ENCODE measurements around the gene GAS6. TPM values are rescaled to one million over a fixed set of nuclear protein-coding genes. Genes with fewer than 3 reads are reported as not detected.
"Not testable (repeated sequence)": the region's sequence is repeated elsewhere in the genome, so short reads cannot be mapped to it uniquely, and the experiment has no call there.

GAS6 gene
- total and polyA plus RNA-seq, 2 experiments from 2014 or later, result 91.8 to 112 TPM

DNA sequence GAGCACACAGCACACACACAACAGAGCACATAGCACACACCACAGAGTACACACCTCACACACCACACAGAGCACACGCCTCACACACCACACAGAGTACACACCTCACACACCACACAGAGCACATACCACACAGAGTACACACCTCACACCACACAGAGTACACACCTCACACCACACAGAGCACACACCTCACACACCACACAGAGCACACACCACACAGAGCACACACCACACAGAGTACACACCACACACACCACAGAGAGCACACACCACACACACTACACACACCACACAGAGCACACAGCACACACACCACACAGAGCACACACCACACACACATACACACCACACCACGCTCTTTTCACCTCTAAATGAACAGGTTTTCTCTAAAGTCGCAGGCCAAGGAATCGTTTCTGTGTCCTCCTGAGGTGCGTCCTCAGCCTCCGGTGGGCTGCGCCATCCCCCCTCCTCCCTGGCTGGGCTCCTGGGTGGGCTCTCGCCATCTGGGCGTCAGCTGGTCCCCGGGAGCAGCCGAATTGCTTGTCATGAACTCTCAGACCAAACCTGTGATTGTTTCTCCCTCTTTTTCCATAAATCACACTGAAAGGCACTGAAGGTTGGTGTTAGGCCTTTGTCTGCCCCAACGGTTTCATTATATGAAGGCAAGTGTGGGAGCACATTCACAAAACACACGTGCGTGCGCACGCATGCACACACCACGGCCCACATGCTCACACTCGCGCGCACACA, 67.5 kb downstream of the GAS6 start:
- Histone ChIP-seq H3K27ac (no peak overlapping the region), H3K4me3 (no peak overlapping the region), H3K27me3 (no peaks in the 10 kb centered on the region), H3K4me1 (ENCODE audit: low read depth) (peaks cover 1% of the 10 kb centered on the region), H3K36me3 (no peaks in the 10 kb centered on the region), H3K9me3 (ENCODE audit: low read depth) (no peaks in the 10 kb centered on the region)
- TF ChIP-seq, protein P1, sequence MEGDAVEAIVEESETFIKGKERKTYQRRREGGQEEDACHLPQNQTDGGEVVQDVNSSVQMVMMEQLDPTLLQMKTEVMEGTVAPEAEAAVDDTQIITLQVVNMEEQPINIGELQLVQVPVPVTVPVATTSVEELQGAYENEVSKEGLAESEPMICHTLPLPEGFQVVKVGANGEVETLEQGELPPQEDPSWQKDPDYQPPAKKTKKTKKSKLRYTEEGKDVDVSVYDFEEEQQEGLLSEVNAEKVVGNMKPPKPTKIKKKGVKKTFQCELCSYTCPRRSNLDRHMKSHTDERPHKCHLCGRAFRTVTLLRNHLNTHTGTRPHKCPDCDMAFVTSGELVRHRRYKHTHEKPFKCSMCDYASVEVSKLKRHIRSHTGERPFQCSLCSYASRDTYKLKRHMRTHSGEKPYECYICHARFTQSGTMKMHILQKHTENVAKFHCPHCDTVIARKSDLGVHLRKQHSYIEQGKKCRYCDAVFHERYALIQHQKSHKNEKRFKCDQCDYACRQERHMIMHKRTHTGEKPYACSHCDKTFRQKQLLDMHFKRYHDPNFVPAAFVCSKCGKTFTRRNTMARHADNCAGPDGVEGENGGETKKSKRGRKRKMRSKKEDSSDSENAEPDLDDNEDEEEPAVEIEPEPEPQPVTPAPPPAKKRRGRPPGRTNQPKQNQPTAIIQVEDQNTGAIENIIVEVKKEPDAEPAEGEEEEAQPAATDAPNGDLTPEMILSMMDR (IDR thresholded peaks at IDR 0.05; ENCODE audit: low read depth, low read length), result no peak
- DNase-seq (ENCODE audit: low read depth in 1 of 2, low spot score in 1 of 2), result no peak

DNA sequence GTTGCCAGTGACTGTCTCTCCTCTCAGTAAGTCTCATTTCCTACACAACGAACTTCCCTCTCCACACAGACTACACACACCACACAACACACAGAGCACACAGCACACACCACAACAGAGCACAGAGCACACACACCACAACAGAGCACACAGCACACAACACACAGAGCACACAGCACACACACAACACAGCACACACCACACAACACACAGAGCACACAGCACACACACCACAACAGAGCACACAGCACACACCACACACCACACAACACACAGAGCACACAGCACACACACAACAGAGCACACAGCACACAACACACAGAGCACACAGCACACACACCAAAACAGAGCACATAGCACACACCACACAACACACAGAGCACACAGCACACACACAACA, 68.5 kb downstream of the GAS6 start:
- not testable (repeated sequence) for DNase-seq (ENCODE audit: low read depth in 1 of 2, low spot score in 1 of 2); H3K36me3 ChIP-seq; H3K9me3 ChIP-seq (ENCODE audit: low read depth); H3K27ac ChIP-seq; H3K4me3 ChIP-seq; H3K27me3 ChIP-seq; H3K4me1 ChIP-seq (ENCODE audit: low read depth)

DNA sequence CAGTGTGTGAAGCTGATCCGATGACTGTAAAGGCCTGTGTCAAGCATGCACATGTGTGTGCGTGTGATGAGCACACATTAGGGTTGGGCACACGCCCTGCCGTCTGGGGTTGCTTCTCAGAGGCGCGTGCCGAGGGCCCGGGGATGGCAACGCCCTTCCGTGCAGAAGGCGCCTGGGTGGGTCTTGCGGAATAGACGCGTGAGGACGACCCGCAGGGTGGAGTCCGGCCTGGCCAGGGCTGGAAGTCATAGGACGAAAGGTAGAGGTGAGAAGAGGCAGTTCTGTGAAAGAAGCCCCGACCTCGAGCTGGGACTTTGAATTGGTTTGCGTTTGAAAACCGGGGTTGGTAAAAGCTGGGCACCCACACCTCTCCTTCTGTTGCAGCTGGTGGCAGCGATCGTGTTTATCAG, 69.1 kb downstream of the GAS6 start:
- Histone ChIP-seq H3K27me3 (no peaks in the 10 kb centered on the region), H3K4me3 (no peak overlapping the region), H3K36me3 (no peaks in the 10 kb centered on the region), H3K9me3 (ENCODE audit: low read depth) (no peaks in the 10 kb centered on the region), H3K27ac (no peak overlapping the region), H3K4me1 (ENCODE audit: low read depth) (no peaks in the 10 kb centered on the region)
- no peak for DNase-seq (ENCODE audit: low read depth in 1 of 2, low spot score in 1 of 2)
- TF ChIP-seq, protein P1 (IDR thresholded peaks at IDR 0.05; ENCODE audit: low read depth, low read length), result no peak

DNA sequence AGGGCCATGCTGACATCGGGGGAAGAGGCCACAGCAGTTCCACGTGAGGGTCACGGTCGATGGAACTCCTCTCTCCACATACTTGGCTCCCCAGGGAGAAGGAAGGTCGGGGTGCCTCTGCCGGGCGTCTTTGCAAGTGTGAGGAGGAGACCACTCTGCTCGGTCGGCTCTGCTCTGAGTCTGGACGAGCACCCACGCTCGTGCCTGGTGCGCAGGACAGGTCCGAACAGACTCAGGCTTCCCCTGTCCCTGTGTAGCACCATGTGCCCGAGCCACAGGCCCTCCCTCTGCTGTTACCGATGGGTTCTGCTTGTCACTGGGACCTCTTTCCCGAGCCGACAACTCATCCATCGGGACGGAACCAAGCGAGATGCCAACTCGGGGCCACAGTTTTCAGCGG, 69.8 kb downstream of the GAS6 start:
- TF ChIP-seq, protein P1 (IDR thresholded peaks at IDR 0.05; ENCODE audit: low read depth, low read length), result no peak
- no peaks in the 10 kb centered on the region for H3K9me3 ChIP-seq (ENCODE audit: low read depth)
- H3K27ac ChIP-seq, result no peak overlapping the region
- H3K4me1 ChIP-seq (ENCODE audit: low read depth), result no peaks in the 10 kb centered on the region
- H3K36me3 ChIP-seq, result no peaks in the 10 kb centered on the region
- no peaks in the 10 kb centered on the region for H3K27me3 ChIP-seq
- DNase-seq (ENCODE audit: low read depth in 1 of 2, low spot score in 1 of 2), result no peak
- no peak overlapping the region for H3K4me3 ChIP-seq

DNA sequence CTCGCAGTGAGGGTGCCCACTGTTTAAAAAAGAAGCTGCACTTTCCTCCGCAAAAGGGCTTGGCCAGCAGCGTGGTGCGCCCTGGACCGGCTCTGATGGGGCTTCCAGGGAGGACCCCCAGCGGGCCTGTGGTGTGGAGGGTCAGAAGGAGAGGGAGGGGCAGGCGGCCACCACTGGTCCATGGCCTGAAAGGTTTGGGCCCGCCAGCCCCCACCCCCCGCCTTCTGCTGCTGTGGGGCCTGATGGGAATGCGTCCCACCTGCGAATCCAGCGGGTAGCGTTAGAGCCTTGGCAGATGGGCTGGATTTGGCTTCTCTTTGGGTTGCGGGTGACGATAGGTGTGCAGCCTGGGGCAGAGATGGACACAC, 70.2 kb downstream of the GAS6 start:
- no peak overlapping the region for H3K4me3 ChIP-seq
- no peaks in the 10 kb centered on the region for H3K9me3 ChIP-seq (ENCODE audit: low read depth)
- TF ChIP-seq, protein P1 (IDR thresholded peaks at IDR 0.05; ENCODE audit: low read depth, low read length), result no peak
- no peaks in the 10 kb centered on the region for H3K4me1 ChIP-seq (ENCODE audit: low read depth)
- H3K27me3 ChIP-seq, result no peaks in the 10 kb centered on the region
- no peak overlapping the region for H3K27ac ChIP-seq
- no peak for DNase-seq (ENCODE audit: low read depth in 1 of 2, low spot score in 1 of 2)
- no peaks in the 10 kb centered on the region for H3K36me3 ChIP-seq

DNA sequence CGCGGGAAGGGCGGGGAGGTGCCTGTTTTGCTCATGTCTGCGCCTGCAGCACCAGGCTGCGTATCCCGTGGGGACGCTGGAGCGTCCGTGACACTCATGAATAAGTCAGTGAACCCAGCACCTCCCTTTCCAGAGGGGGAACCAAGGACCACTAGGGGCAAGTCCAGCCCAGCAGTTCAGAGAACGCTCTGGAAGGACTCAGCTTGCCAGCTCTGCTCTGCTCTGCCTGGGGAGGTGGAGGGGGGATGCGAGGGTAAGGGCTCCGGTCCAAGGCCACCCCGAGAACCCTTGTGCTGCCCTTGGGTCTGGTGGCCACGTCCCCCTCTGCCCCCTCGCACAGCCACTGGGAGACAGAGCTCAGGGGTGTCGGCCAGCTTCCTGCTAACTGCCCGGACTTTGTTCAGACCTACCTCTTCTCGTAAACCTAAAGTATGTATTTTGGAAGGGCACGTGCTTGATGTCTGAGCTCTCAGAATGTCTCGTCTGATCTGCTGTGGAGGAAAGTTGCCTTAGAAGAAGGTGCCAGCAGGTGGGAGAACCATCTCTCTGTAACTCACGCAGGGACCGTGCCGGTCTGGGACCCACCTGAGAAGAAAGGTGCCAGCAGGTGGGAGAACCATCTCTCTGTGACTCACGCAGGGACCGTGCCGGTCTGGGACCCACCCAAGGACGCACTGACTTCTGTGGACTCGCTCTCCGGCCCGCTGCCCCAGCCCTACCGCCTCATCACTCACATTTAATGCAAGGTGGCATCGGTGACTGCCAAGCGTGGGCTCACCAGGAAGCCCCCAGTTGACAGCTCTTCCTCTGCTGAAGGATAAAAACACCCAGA, 70.8 kb downstream of the GAS6 start:
- DNase-seq (ENCODE audit: low read depth in 1 of 2, low spot score in 1 of 2), result no peak

More for the DNA sequence above, 70.8 kb downstream of the GAS6 start:
- no peak overlapping the region for H3K4me3 ChIP-seq
- H3K4me1 ChIP-seq (ENCODE audit: low read depth), result no peaks in the 10 kb centered on the region
- H3K9me3 ChIP-seq (ENCODE audit: low read depth), result no peaks in the 10 kb centered on the region
- H3K27ac ChIP-seq, result no peak overlapping the region
- H3K27me3 ChIP-seq, result no peaks in the 10 kb centered on the region
- no peaks in the 10 kb centered on the region for H3K36me3 ChIP-seq
- TF ChIP-seq, protein P1 (IDR thresholded peaks at IDR 0.05; ENCODE audit: low read depth, low read length), result no peak
